T follicular helper cell (primary cell): ENCODE data around the gene IPO7.
"Not testable (repeated sequence)": the region's sequence is repeated elsewhere in the genome, so short reads cannot be mapped to it uniquely, and the experiment has no call there.

Source experiments
- DNase-seq: peaks from one replicate; pipeline ENCODE4 v3.0.0-alpha.2; 2020; ENCODE audit warnings: low read depth
- total RNA-seq, 2 experiments: gene quantifications; one replicate each; lab custom pipeline; 2026; lab: John Stamatoyannopoulos, UW

Gene IPO7
- 156 to 369 reads per million in 2 experiments for total RNA-seq

DNA sequence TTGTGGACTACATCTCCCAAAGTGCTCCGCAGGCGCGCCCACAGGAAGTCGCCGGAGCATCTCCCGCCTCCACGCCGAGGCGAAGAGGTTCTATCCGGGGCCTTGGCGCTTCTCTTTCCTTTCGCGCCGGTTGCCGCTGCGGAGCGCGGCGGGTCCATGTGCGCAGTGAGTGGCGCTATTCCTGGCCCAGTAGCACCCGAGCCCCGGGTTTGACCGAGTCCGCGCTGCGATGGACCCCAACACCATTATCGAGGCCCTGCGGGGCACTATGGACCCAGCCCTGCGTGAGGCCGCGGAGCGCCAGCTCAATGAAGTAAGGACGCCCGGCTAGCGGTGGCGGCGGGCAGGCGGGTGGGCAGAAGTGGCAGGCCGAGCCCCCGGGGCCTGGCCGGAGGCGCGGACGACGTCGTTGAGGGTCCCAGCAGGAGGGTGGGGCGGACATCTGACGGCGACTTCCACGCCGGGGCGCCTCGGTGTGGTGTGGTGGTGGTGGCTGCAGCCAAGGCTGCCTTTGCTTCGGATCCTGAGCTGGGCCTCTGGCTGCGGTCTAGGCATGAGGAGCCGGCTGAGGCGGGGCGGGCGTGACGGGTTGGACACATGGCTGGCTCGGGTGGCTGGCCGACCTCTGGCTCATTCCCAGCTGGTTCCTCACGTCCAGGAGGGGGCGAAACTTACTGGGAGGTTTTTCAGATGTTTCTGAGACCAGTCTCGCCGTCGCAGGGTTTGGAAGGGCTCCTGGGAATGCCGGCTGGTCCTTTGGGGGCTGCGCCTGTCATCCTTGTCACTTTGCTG is at the start of gene IPO7:
Gene IPO7 (plus strand): TSS at position 118 of the 792 bp plus-strand sequence. CDS start 112 bp downstream, at position 230.
- DNase-seq = peak; percentile 81

DNA sequence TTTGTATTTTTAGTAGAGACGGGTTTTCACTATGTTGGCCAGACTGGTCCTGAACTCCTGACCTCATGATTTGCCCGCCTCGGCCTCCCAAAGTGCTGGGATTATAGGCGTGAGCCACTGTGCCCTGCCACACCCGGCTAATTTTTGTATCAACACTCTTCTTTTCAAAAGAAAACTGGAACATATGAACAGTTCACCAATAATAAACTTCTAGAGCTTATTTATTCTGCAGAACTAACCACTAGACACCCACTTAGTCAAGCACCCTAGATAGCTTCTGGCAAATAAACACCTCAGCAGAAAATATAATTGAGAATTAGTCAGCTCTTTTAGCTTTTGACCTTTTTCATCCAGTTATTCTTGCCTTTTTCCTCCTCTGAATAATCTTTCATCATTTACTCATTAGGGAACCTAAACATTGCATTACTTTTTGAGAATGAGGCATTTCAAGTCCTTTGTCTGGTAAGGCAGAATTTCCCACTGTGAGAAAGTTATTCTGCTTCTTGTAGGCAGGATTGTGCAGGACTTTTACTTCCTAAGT is 42.7 kb upstream of the IPO7 start:
- DNase-seq = no peak

DNA sequence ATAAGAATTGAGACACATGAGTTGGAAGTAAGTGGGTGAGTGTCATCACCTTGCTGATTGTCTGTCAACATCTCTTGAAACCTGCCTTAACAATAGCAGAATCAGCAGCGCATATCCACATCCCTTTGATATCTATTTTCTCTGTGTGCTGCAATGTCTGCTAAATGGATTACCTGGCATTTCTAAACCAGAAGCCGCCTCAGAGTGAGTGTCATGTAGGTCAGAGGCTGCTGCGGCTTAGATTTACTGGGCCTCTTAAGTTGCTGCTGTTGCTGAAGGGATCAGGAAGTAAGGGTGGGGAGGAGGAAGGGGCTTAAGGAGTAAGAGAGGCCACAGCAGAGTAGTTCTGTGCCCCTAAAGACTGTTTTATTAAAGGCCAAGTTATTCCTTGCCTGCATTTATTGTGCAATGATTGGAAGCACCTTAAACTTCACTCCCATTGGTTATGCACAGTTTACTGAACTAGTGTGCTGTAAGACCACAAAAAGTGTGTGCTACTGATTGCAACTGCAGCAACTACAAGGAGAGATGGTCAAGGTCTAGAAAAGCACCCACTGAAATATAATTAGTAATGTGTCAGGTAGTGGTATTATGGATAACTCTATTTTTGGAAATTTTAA is 40.3 kb upstream of the IPO7 start:
- DNase-seq = no peak

DNA sequence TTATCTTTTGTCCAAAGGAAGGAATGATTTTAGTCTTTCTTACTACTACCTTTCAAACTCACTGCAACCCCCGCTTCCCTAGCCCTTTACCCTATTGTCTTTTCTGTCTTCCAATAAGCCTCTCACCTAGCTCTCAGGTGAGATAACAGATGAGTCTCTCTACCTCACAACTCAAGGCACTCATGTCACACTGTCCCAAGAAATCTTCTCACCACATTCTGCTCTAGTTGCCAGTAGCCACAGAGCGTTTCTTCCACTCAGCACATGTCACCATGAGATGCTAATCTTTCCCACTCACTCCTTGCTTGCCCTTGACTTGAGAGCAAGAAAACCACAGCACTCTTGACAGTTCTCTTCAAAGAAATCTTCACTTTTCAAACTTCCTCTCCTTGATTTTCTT is 37.4 kb upstream of the IPO7 start:
- DNase-seq = no peak

DNA sequence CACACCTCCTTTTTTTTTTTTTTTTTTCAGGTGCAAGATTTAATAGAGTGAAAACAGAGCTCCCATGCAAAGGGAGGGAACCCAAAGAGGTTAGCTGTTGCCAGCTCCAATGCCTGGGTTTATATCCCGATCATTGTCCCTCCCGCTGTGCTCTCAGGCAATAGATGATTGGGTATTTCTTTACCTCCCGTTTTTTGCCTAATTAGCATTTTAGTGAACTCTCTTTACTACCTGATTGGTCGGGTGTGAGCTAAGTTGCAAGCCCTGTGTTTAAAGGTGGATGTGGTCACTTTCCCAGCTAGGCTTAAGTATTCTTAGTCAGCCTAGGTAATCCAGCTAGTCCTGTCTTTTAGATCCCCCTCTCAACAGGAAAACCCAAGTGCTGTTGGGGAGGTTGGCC is 36.7 kb upstream of the IPO7 start:
- not testable (repeated sequence) for DNase-seq

DNA sequence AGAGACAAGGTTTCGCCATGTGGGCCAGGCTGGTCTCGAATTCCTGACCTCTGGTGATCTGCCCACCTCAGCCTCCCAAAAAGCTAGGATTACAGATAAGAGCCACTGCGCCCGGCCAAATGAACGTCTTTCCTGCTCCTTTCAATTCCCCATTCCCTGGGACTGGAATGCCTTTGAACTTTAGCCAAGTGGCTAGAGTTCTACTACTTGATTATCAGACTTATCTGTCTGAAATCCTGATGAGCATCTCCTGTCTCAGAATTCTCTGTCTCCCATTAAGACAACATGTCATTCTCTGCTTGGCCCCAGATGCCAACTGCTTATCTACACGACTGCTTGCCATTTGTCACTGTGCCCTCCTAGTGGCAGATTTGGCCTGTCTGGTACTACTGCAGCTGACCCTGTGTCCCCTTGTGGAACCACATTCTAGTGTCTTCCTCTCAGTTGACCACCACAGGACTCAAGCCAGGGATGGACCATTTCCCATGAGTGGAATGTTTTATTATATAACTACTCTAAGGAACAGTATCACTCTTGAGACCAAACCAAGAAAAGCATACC is 33.1 kb upstream of the IPO7 start:
- no peak for DNase-seq

DNA sequence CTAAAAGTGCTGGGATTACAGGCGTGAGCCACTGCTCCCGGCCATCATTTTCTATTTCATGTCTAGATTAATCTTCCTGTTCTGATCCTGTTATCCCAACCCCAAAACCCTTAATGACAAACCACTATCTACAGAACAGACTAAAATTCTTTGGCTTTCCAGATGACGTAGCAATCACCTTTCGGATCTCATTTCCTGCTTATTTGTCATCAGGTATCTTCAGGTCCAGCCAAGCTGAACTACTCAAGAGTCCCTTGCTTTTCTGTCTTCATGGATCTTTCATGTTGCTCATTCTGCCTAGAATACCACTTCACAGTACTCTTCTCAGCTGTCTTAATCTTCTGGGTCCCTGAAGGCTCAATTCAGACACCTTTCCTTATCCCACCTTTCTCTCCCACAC is 27.4 kb upstream of the IPO7 start:
- DNase-seq = no peak

DNA sequence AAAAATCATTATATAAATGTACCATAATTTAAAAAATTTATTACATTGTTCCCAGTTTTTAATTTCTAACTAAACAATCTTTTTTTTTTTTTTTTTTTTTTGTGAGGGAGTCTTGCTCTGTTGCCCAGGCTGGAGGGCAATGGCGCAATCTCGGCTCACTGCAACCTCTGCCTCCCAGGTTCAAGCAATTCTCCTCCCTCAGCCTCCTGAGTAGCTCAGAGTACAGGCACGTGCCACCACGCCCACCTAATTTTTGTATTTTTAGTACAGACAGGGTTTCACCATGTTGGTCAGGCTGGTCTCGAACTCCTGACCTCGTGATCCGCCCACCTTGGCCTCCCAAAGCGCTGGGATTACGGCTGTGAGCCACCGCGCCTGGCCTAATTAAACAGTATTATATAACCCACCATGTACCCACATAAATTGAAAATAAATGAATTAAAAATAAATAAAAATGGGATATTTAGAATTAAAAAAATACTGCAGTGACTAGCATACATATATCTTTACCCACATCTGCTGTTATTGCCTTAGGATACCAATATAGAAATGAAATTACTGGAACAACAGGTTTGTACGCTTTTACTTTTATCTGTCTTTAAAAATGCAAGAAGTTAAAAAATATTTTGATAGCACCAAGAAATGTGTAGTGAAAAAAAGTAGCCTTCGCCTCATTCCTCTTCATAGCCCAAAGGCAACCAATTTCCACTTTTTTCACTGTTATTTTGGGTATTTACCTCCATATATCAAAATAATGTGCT is 23.4 kb upstream of the IPO7 start:
- not testable (repeated sequence) for DNase-seq

DNA sequence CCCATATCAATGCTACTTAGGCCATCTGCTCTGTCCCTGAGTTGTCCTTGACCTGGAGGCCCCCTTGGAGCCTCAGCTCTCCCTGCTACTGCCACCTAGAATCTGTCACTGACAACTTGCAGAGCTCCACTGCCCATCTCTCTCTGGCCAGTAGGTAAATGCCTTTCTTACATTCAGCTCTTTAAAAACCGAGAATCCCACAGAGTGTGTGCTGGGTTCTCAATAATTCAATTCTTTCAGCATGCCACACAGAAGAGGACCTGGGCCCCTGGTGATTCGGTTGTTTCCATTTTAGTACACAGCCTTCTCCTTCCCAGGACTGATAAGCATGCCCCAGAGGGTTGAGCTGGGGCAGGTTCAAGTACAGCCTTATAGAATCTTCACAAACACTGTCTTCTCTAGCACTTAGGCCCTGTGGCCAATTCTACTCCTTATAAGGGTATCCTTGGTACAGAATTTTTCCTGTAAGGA is 22.0 kb upstream of the IPO7 start:
- DNase-seq = no peak

DNA sequence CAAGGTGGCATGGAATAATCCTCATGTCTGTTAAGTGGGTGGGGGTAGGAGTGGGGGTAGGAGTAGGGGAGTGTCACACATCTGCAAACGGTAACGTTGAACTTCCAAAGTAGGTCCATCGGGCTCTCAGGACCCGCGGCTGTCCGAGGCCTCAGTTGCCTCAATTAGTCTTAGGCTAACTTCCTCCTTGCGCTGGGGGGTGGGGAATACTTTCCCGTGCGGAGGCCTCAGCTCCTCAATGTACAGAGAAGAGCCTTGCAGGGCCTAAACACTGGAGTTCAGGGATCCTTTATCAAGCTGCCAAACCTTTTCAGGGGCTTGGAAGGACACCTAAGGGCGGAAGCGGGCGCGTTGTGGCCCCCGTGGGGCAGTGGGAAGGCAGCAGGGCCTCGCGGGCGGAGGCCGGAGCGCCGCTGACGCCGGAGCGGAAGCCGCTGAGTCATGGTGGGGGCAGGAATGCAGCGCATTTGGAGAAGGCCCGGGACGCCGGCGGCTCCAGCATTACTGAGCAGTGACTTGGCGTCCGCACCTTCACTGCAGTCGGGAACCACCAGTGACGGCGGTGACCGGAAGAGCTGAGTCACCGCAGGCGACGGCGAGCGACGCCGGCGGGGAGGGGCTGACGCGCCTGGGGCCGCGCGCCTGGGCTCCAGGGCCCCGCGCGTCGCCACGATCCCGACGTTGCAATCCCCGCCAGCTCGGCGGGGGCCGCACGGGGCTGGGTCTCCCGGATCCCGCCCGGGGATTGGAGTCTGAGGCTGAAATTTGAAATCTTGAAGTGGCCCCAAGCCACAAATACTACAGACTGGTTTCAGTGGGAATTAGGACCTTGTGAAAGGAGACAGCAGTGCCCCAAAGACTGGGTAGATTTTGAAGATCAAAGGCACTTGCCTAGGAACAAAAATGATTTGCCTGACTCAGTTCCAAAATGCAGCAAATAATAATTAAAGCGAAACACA is 20.2 kb upstream of the IPO7 start:
- peak; percentile 64 for DNase-seq

DNA sequence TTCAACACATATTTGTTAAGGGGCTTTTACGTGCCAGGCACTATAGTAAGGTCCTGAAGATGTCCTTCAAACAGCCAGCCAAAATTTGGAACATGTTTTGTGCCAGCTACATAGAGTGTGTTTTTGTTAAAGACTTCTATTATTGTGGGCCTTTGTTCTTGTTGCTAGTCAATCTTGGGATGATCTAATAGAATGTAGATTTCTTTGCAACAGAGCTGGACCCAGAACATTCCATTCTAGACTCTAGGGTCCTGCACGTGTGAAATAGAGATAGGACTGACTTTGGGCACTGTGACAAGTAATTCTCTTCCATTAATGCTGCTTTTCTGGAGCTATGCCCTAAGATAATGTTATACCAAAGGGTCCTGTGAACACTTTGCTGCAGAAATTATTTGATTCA is 16.9 kb upstream of the IPO7 start:
- no peak for DNase-seq

DNA sequence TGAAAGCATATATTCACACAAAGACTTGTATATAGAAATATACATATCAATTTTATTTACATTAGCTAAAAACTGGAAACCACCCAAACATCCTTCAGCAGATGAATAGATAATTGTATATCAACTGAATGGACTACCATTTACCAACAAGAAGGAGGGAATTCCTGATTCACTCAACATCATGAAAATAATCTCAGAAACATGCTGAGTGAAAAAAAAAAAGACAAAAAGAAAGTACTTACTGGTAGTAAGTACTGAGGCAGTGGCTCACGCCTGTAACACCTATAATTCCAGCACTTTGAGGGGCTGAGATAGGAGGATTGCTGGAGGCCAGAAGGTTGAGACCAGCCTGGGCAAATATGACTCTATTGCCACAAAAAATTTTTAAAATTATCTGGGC is 7.4 kb upstream of the IPO7 start:
- DNase-seq = no peak

DNA sequence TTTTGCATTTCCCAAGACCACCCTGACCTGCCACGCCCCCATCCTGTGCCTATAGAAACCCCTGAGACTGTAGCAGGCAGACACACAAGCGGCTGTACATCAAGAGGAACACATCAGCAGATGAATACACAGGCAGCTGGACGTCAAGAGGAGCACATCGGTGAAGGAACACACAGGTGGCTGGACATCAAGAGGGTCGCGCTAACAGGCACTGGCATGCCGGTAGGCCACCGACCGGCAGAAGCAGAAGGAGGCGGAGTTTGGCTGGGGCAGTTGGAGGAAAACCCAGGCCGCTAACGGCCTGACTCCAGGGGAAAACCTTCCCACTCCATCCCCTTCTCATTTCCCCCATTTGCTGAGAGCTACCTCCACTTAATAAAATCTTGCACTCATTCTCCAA is 5.4 kb upstream of the IPO7 start:
- no peak for DNase-seq

DNA sequence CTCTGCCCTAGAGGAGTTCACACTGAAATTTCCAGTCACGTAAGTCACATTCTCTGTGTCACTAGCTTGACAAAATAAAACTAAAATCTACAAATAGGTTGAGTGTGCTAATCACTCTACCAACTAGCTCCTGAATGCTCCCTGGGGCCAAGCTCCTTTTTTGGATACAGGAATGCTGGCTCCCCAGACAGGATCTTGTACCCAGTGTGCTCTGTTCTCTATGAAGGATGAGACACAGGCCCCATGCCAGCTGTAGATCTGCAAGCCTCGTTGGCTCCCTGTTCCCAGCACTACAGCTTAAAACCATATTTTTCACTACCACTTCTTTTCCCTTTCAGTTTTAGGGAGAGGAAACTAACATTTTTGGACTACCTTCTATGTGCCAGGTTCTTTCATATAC is 3.7 kb upstream of the IPO7 start:
- DNase-seq = no peak

DNA sequence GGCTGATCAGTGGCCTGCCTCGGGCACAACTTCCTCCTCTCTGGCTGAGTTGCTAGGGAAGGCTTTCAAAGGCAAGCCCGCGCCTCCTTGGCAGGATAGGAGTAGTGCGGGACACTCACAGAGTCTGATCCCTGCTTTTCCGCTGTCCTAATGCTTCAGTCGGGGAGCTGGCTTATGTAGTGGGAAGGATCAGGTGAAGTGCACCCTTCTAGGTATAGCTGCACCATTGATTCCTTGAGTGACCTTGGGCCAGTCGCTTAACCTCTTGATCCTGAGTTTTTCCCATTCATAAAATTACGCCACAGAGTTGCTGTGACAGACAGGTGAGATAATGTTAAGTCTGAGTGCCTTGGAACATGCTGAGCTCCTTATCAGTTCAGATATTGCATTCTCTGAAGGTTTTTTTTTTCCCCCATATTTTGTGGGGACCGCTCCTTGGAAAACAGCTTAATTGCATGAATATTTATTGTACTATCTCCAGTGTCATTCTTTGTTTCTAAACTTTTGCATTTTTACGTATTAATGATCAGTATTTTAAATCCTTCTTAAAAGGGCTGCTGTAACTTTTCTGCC is 961 bp downstream of the IPO7 start:
- DNase-seq = no peak

DNA sequence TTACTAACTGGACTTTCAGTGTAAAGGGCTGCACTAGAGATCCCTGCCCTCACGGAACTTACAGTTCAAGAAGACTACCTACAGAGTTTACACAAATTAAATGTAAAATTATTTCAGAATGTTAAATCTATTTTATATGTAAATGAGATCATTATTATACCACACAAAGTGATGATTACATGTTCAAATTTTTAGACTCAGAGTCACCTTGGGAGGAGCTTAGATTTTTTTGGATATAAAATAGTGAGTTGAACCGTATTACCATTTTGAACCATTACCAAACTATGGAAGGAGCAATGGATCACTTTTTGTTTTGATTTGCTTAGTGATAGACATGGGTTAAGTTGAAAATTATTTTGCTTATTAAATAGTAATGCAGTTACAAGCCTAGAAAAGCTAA is 1.6 kb downstream of the IPO7 start:
- no peak for DNase-seq

DNA sequence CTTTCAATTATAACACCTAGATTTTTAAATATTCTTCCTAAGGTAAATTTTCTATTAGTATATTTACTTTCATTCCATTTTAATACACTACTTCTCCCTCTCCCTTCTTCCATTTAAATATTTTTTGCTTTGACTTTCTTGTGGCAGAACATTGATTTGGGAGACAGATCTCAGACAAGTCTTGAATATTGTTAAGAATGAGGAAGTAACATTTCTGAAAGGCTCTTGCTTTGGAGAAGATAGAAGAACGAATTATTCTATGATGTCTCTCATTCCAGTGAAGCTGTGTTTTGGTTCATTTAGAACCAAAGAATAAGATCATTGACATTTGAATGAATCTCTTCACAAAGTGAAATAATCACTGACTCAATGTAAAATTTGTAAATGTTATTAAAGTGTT is 2.4 kb downstream of the IPO7 start:
- DNase-seq = no peak

DNA sequence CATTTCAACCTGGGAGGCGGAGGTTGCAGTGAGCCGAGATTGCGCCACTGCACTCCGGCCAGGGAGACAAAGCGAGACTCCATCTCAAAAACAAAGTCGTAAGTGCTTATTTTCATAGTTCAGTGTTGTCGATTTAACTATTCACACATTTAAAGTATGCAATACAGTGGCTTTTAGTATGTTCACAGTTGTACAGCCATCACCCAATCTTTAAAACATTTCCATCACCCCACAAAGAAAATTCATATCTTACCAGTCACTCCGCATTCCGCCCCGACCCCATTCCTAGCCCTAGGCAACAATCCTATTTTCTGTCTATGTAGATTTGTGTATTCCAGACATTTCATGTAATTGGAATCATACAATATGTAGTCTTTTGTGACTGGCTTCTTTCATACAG is 11.9 kb downstream of the IPO7 start:
- DNase-seq = no peak

DNA sequence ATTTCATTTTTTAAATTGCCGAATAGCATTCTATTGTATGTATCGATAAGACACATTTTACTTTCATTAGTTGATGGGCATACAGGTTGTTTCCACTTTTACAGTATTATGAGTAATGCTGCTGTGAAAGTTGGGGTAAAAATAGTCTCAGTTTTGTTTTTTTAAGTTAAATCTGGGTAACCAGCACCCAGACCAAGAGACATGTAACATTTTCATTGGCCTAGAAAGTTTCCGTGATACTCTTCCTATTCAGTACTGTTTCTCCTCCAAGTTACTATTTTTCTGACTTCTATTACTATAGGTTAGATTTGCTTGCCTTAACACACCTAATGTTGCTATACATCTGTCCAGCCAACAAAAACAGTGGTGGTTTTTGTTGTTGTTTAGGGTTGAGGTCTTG is 12.3 kb downstream of the IPO7 start:
- no peak for DNase-seq
